Trophoblast cell (in vitro differentiated cells and primary cell): ENCODE data around the gene RXFP4.

ENCODE experiments used
- DNase-seq, 2 donors: peaks; one replicate each; pipeline ENCODE4 v3.0.0-alpha.2; 2016
- H2AFZ ChIP-seq: 2 replicates; pipeline ENCODE4 v1.6.1; 2013; ENCODE audit warnings: low read length, moderate library complexity, mild to moderate bottlenecking; ENCODE audit not compliant: insufficient read depth, poor library complexity
- H2AK5ac ChIP-seq: 2 replicates; pipeline ENCODE4 v1.6.1; 2013; ENCODE audit warnings: mild to moderate bottlenecking, low read length
- H2BK120ac ChIP-seq: 2 replicates; pipeline ENCODE4 v1.6.1; 2013; ENCODE audit warnings: low read length, mild to moderate bottlenecking, moderate library complexity; ENCODE audit not compliant: insufficient read depth, poor library complexity
- H2BK12ac ChIP-seq: 2 replicates; pipeline ENCODE4 v1.6.1; 2013; ENCODE audit warnings: mild to moderate bottlenecking, low read length, moderate library complexity
- H2BK5ac ChIP-seq: 2 replicates; pipeline ENCODE4 v1.6.1; 2013; ENCODE audit warnings: low read length, low read depth, moderate library complexity, mild to moderate bottlenecking; ENCODE audit not compliant: poor library complexity
- H3K14ac ChIP-seq: 2 replicates; pipeline ENCODE4 v1.6.1; 2013; ENCODE audit warnings: mild to moderate bottlenecking, low read length
- H3K18ac ChIP-seq: 2 replicates; pipeline ENCODE4 v1.6.1; 2013; ENCODE audit warnings: mild to moderate bottlenecking, low read length
- H3K23ac ChIP-seq: 2 replicates; pipeline ENCODE4 v1.6.1; 2013; ENCODE audit warnings: low read length
- H3K27ac ChIP-seq: 2 replicates; pipeline ENCODE4 v1.5.1; 2013; ENCODE audit warnings: low read depth, mild to moderate bottlenecking, inconsistent platforms, low read length, moderate library complexity
- H3K27me3 ChIP-seq: 2 replicates; pipeline ENCODE4 v1.6.1; 2013; ENCODE audit warnings: inconsistent platforms, mild to moderate bottlenecking, low read length, moderate library complexity; ENCODE audit not compliant: insufficient read depth
- H3K36me3 ChIP-seq, 2 experiments: 1 replicate in 1 of 2; 2 replicates in 1 of 2; pipeline ENCODE4 v1.6.1; 2013; ENCODE audit warnings: low read length in 2 of 2, mild to moderate bottlenecking in 2 of 2, moderate library complexity in 1 of 2; ENCODE audit not compliant: insufficient read depth in 2 of 2, control insufficient read depth in 1 of 2
- H3K4ac ChIP-seq: 2 replicates; pipeline ENCODE4 v1.6.1; 2013; ENCODE audit warnings: low read depth, mild to moderate bottlenecking, low read length, moderate library complexity
- H3K4me1 ChIP-seq, 2 experiments: 1 replicate in 1 of 2; 2 replicates in 1 of 2; pipeline ENCODE4 v1.6.1; 2013; ENCODE audit warnings: low read length in 2 of 2, mild to moderate bottlenecking in 2 of 2, moderate library complexity in 1 of 2; ENCODE audit not compliant: insufficient read depth in 2 of 2, control insufficient read depth in 1 of 2
- H3K4me2 ChIP-seq: 2 replicates; pipeline ENCODE4 v1.6.1; 2013; ENCODE audit warnings: inconsistent platforms, mild to moderate bottlenecking, low read length, moderate library complexity
- H3K4me3 ChIP-seq: 2 replicates; pipeline ENCODE4 v1.5.1; 2013; ENCODE audit warnings: mild to moderate bottlenecking, low read depth, low read length, inconsistent platforms
- H3K79me1 ChIP-seq: one replicate; pipeline ENCODE4 v1.6.1; 2013; ENCODE audit warnings: low read length
- H3K79me2 ChIP-seq: 2 replicates; pipeline ENCODE4 v1.6.1; 2013; ENCODE audit warnings: low read length, mild to moderate bottlenecking; ENCODE audit not compliant: control insufficient read depth, insufficient read depth, poor library complexity
- H3K9ac ChIP-seq: 2 replicates; pipeline ENCODE4 v1.6.1; 2013; ENCODE audit warnings: mild to moderate bottlenecking, low read length
- H3K9me3 ChIP-seq: 2 replicates; pipeline ENCODE4 v1.6.1; 2013; ENCODE audit warnings: low read depth, mild to moderate bottlenecking, control low read depth, inconsistent platforms, low read length; ENCODE audit not compliant: insufficient read depth
- H4K12ac ChIP-seq: 2 replicates; pipeline ENCODE4 v1.6.1; 2013; ENCODE audit warnings: low read depth, mild to moderate bottlenecking, low read length, moderate library complexity
- H4K8ac ChIP-seq: 2 replicates; pipeline ENCODE4 v1.6.1; 2013; ENCODE audit warnings: low read depth, mild to moderate bottlenecking, low read length, moderate library complexity
- H4K91ac ChIP-seq: one replicate; pipeline ENCODE4 v1.6.1; 2013; ENCODE audit warnings: low read depth, mild to moderate bottlenecking, low read length, moderate library complexity
- WGBS: extraction: QIAGEN DNeasy Blood & Tissue Kit; methylation state at CpG from one replicate; pipeline ENCODE4 v1.1.7; 2013; ENCODE audit warnings: missing lambda C conversion rate; ENCODE audit not compliant: insufficient read length, insufficient coverage; ENCODE audit errors: extremely low coverage; 5-methylcytosine and 5-hydroxymethylcytosine counted together

Gene RXFP4

GRCh38 chr1:155951753-155952504 is 10.5 kb downstream of the RXFP4 start:
- H2BK120ac ChIP-seq = no peak overlapping the region
- no peak overlapping the region for H2AFZ ChIP-seq
- H3K79me2 ChIP-seq = no peaks in the 10 kb centered on the region
- no peak overlapping the region for H3K14ac ChIP-seq
- H3K27me3 ChIP-seq = no peaks in the 10 kb centered on the region
- no peak overlapping the region for H4K12ac ChIP-seq
- peaks cover 2% of the 10 kb centered on the region for H3K9me3 ChIP-seq
- H3K36me3 ChIP-seq = peaks cover 64 to 70% of the 10 kb centered on the region in 2 experiments
- no peak overlapping the region for H4K91ac ChIP-seq
- no peak overlapping the region for H3K9ac ChIP-seq
- no peak overlapping the region for H3K27ac ChIP-seq
- no peak overlapping the region for H3K23ac ChIP-seq
- H3K4me2 ChIP-seq = no peak overlapping the region
- no peak overlapping the region for H3K4me3 ChIP-seq
- H3K4ac ChIP-seq = no peak overlapping the region
- H2BK5ac ChIP-seq = no peak overlapping the region
- DNase-seq = no peak
- H4K8ac ChIP-seq = no peak overlapping the region
- H2AK5ac ChIP-seq = no peak overlapping the region
- no peak overlapping the region for H2BK12ac ChIP-seq
- H3K4me1 ChIP-seq = no peaks in the 10 kb centered on the region
- H3K79me1 ChIP-seq = no peaks in the 10 kb centered on the region
- no CpG with 5 or more reads among the region's 6 CpGs for WGBS
- no peak overlapping the region for H3K18ac ChIP-seq

- no peak overlapping the region for H3K4ac ChIP-seq
- no peaks in the 10 kb centered on the region for H3K79me2 ChIP-seq
- no peak overlapping the region for H2BK120ac ChIP-seq
- no peak overlapping the region for H3K18ac ChIP-seq
- no peak for DNase-seq
- H3K9me3 ChIP-seq = peaks cover 2% of the 10 kb centered on the region
- no peak overlapping the region for H3K4me2 ChIP-seq
- H3K36me3 ChIP-seq = peaks cover 61 to 69% of the 10 kb centered on the region in 2 experiments
- H2AFZ ChIP-seq = no peak overlapping the region
- H3K9ac ChIP-seq = no peak overlapping the region
- WGBS = no CpG with 5 or more reads among the region's 13 CpGs
- H3K27ac ChIP-seq = no peak overlapping the region
- no peak overlapping the region for H3K14ac ChIP-seq
- no peak overlapping the region for H4K12ac ChIP-seq
- no peak overlapping the region for H4K91ac ChIP-seq
- no peaks in the 10 kb centered on the region for H3K79me1 ChIP-seq
- no peak overlapping the region for H2AK5ac ChIP-seq
- H2BK5ac ChIP-seq = no peak overlapping the region
- H3K23ac ChIP-seq = no peak overlapping the region
- H3K4me1 ChIP-seq = no peaks in the 10 kb centered on the region
- no peak overlapping the region for H2BK12ac ChIP-seq
- H3K4me3 ChIP-seq = no peak overlapping the region
- no peak overlapping the region for H4K8ac ChIP-seq
- no peaks in the 10 kb centered on the region for H3K27me3 ChIP-seq
These were observed 11.1 kb downstream of the RXFP4 start for GRCh38 chr1:155952505-155952890.

GRCh38 chr1:155954645-155955044 is 13.2 kb downstream of the RXFP4 start:
- no peak overlapping the region for H2AK5ac ChIP-seq
- no peaks in the 10 kb centered on the region for H3K79me1 ChIP-seq
- no peak overlapping the region for H2BK5ac ChIP-seq
- H2AFZ ChIP-seq = no peak overlapping the region
- no CpG with 5 or more reads among the region's 3 CpGs for WGBS
- no peak overlapping the region for H3K18ac ChIP-seq
- no peak overlapping the region for H3K27ac ChIP-seq
- H3K4ac ChIP-seq = no peak overlapping the region
- no peaks in the 10 kb centered on the region for H3K4me1 ChIP-seq
- no peaks in the 10 kb centered on the region for H3K27me3 ChIP-seq
- no peak overlapping the region for H3K14ac ChIP-seq
- no peak overlapping the region for H4K91ac ChIP-seq
- H3K4me3 ChIP-seq = no peak overlapping the region
- H3K4me2 ChIP-seq = no peak overlapping the region
- no peak overlapping the region for H3K23ac ChIP-seq
- H3K9ac ChIP-seq = no peak overlapping the region
- H4K12ac ChIP-seq = no peak overlapping the region
- H3K9me3 ChIP-seq = peaks cover 2% of the 10 kb centered on the region
- peaks cover 63 to 73% of the 10 kb centered on the region in 2 experiments for H3K36me3 ChIP-seq
- no peaks in the 10 kb centered on the region for H3K79me2 ChIP-seq
- H2BK120ac ChIP-seq = no peak overlapping the region
- H4K8ac ChIP-seq = no peak overlapping the region
- H2BK12ac ChIP-seq = no peak overlapping the region
- DNase-seq = no peak

- H3K18ac ChIP-seq = no peak overlapping the region
- no peak overlapping the region for H2AFZ ChIP-seq
- H3K4me2 ChIP-seq = no peak overlapping the region
- no peak overlapping the region for H3K4ac ChIP-seq
- no peak overlapping the region for H3K23ac ChIP-seq
- no peaks in the 10 kb centered on the region for H3K9me3 ChIP-seq
- H2BK120ac ChIP-seq = no peak overlapping the region
- no peak overlapping the region for H4K12ac ChIP-seq
- H3K36me3 ChIP-seq = peaks cover 54 to 70% of the 10 kb centered on the region in 2 experiments
- no peak overlapping the region for H3K14ac ChIP-seq
- peak; percentile 92 to 93 for DNase-seq
- H3K79me2 ChIP-seq = no peaks in the 10 kb centered on the region
- WGBS = no CpG with 5 or more reads among the region's 12 CpGs
- no peaks in the 10 kb centered on the region for H3K79me1 ChIP-seq
- H3K4me1 ChIP-seq = no peaks in the 10 kb centered on the region
- no peak overlapping the region for H2BK12ac ChIP-seq
- no peak overlapping the region for H3K9ac ChIP-seq
- H3K27me3 ChIP-seq = no peaks in the 10 kb centered on the region
- no peak overlapping the region for H2BK5ac ChIP-seq
- no peak overlapping the region for H2AK5ac ChIP-seq
- H3K4me3 ChIP-seq = no peak overlapping the region
- no peak overlapping the region for H4K91ac ChIP-seq
- no peak overlapping the region for H4K8ac ChIP-seq
- H3K27ac ChIP-seq = no peak overlapping the region
These were observed 16.0 kb downstream of the RXFP4 start for GRCh38 chr1:155957411-155957915.
